IMR-90 (cell line): ENCODE data around the gene CD2BP2. TPM values are rescaled to one million over a fixed set of nuclear protein-coding genes. Genes with fewer than 3 reads are reported as not detected.

ENCODE experiments used
- ATAC-seq: fragments of 200-7000 bp; cut with Tn5 transposase; 2 replicates; pipeline ENCODE4 v1.9.1; 2020; ENCODE audit warnings: low read depth, mild to moderate bottlenecking, moderate library complexity
- BruUV-seq: library from RNA; stranded (reverse); fragments of 400-500 nt; replicated peaks from 2 replicates; lab custom pipeline; 2021; lab: Mats Ljungman, UMichigan
- CTCF ChIA-PET: fragments of 300-600 bp; formaldehyde crosslinking; extraction: SDS; loops from one replicate; lab custom pipeline; 2021; ENCODE audit warnings: antibody characterized with exemption; lab: Yijun Ruan, JAX
- POLR2A ChIA-PET: fragments of 300-600 bp; sonication (Branson Sonifier 250); formaldehyde crosslinking; loops from one replicate; lab custom pipeline; 2022; ENCODE audit warnings: antibody characterized with exemption; ENCODE audit not compliant: unreplicated experiment; lab: Charles Lee
- DNase-seq: peaks from one replicate; pipeline ENCODE4 v3.0.0; 2013
- H2AFZ ChIP-seq: replicated peaks from 2 replicates; pipeline ENCODE3; 2013; ENCODE audit warnings: low read length, mild to moderate bottlenecking; ENCODE audit not compliant: poor library complexity
- H2AK5ac ChIP-seq: 2 replicates; pipeline ENCODE4 v1.6.1; 2013; ENCODE audit warnings: low read depth, low read length, inconsistent platforms
- H2AK9ac ChIP-seq: replicated peaks from 2 replicates; pipeline ENCODE3; 2013; ENCODE audit warnings: mild to moderate bottlenecking, low read depth, low read length, moderate library complexity; ENCODE audit not compliant: poor library complexity
- H2BK120ac ChIP-seq: 2 replicates; pipeline ENCODE4 v1.6.1; 2013; ENCODE audit warnings: low read depth, low read length, inconsistent platforms
- H2BK15ac ChIP-seq: 3 replicates; pipeline ENCODE4 v1.6.1; 2013; ENCODE audit warnings: low read depth, low read length, inconsistent platforms
- H2BK20ac ChIP-seq: 2 replicates; pipeline ENCODE4 v1.6.1; 2013; ENCODE audit warnings: low read depth, mild to moderate bottlenecking, inconsistent platforms, low read length, moderate library complexity
- H2BK5ac ChIP-seq: 2 replicates; pipeline ENCODE4 v1.6.1; 2013; ENCODE audit warnings: mild to moderate bottlenecking, low read depth, low read length, inconsistent platforms; ENCODE audit not compliant: poor library complexity, severe bottlenecking
- H3K14ac ChIP-seq: replicated peaks from 2 replicates; pipeline ENCODE4 v1.6.1; 2013; ENCODE audit warnings: low read depth, low read length, inconsistent platforms
- H3K18ac ChIP-seq: 2 replicates; pipeline ENCODE4 v1.6.1; 2013; ENCODE audit warnings: low read depth, low read length, control low read depth
- H3K23ac ChIP-seq: 2 replicates; pipeline ENCODE4 v1.6.1; 2013; ENCODE audit warnings: low read depth, low read length, inconsistent platforms
- H3K27ac ChIP-seq: 2 replicates; pipeline ENCODE4 v1.5.1; 2013; ENCODE audit warnings: mild to moderate bottlenecking, control low read depth, low read length; ENCODE audit not compliant: insufficient read depth
- H3K27me3 ChIP-seq: 2 replicates; pipeline ENCODE4 v1.6.1; 2013; ENCODE audit warnings: low read length; ENCODE audit not compliant: control insufficient read depth, insufficient read depth
- H3K36me3 ChIP-seq: 2 replicates; pipeline ENCODE4 v1.6.1; 2013; ENCODE audit warnings: low read length, mixed read lengths; ENCODE audit not compliant: control insufficient read depth, insufficient read depth
- H3K4ac ChIP-seq: 2 replicates; pipeline ENCODE4 v1.6.1; 2013; ENCODE audit warnings: low read depth, low read length, inconsistent platforms
- H3K4me1 ChIP-seq: 2 replicates; pipeline ENCODE4 v1.6.1; 2013; ENCODE audit warnings: low read length, mixed read lengths; ENCODE audit not compliant: control insufficient read depth, insufficient read depth
- H3K4me2 ChIP-seq: 2 replicates; pipeline ENCODE4 v1.6.1; 2013; ENCODE audit warnings: low read depth, mild to moderate bottlenecking, control low read depth, low read length, moderate library complexity
- H3K4me3 ChIP-seq: 2 replicates; pipeline ENCODE4 v1.5.1; 2013; ENCODE audit warnings: low read depth, mild to moderate bottlenecking, control low read depth, low read length, moderate library complexity; ENCODE audit not compliant: insufficient read depth
- H3K56ac ChIP-seq: 2 replicates; pipeline ENCODE4 v1.6.1; 2013; ENCODE audit warnings: low read length, inconsistent platforms; ENCODE audit not compliant: insufficient read depth; ENCODE audit errors: extremely low read depth
- H3K79me1 ChIP-seq, 2 experiments: 2 replicates each; pipeline ENCODE4 v1.6.1; 2013; ENCODE audit warnings: low read length in 2 of 2, inconsistent platforms in 1 of 2, low read depth in 1 of 2
- H3K9ac ChIP-seq: 2 replicates; pipeline ENCODE4 v1.6.1; 2013; ENCODE audit warnings: low read depth, low read length, control low read depth
- H3K9me1 ChIP-seq: 2 replicates; pipeline ENCODE4 v1.6.1; 2013; ENCODE audit warnings: low read length, inconsistent platforms; ENCODE audit not compliant: insufficient read depth
- H3K9me3 ChIP-seq: 2 replicates; pipeline ENCODE4 v1.6.1; 2013; ENCODE audit warnings: low read length; ENCODE audit not compliant: control insufficient read depth, insufficient read depth
- H4K20me1 ChIP-seq: 2 replicates; pipeline ENCODE4 v1.6.1; 2013; ENCODE audit warnings: low read length, inconsistent platforms; ENCODE audit not compliant: insufficient read depth
- H4K5ac ChIP-seq: 2 replicates; pipeline ENCODE4 v1.6.1; 2013; ENCODE audit warnings: mild to moderate bottlenecking, low read depth, low read length, control low read depth
- H4K8ac ChIP-seq, 2 experiments: 2 replicates each; pipeline ENCODE4 v1.6.1; 2013; ENCODE audit warnings: low read depth in 2 of 2, low read length in 2 of 2, control low read depth in 1 of 2, inconsistent platforms in 1 of 2
- H4K91ac ChIP-seq: 2 replicates; pipeline ENCODE4 v1.6.1; 2013; ENCODE audit warnings: low read depth, low read length, inconsistent platforms; ENCODE audit not compliant: insufficient read depth
- BHLHE40 ChIP-seq: fragments of 150-350 bp; IDR thresholded peaks from 2 replicates; pipeline ENCODE4 v1.6.1; 2016; ENCODE audit warnings: mild to moderate bottlenecking, low read depth, low read length
- CEBPB ChIP-seq: IDR thresholded peaks from 2 replicates; pipeline ENCODE4 v1.6.1; 2012; ENCODE audit warnings: low read depth, low read length, improper control_type of control experiment
- CHD1 ChIP-seq: IDR thresholded peaks from 2 replicates; pipeline ENCODE4 v1.6.1; 2012; ENCODE audit warnings: low read depth, low read length, improper control_type of control experiment
- ELK1 ChIP-seq: fragments of 150-350 bp; IDR thresholded peaks from 2 replicates; pipeline ENCODE4 v1.6.1; 2016; ENCODE audit warnings: low read depth, mild to moderate bottlenecking, low read length, moderate library complexity, borderline replicate concordance
- FOS ChIP-seq: fragments of 150-350 bp; IDR thresholded peaks from 2 replicates; pipeline ENCODE4 v1.6.1; 2016; ENCODE audit warnings: low read depth, low read length
- MAFK ChIP-seq: IDR thresholded peaks from 2 replicates; pipeline ENCODE4 v1.6.1; 2012; ENCODE audit warnings: low read depth, low read length, improper control_type of control experiment
- MAZ ChIP-seq: IDR thresholded peaks from 2 replicates; pipeline ENCODE4 v1.6.1; 2012; ENCODE audit warnings: low read depth, mild to moderate bottlenecking, low read length, improper control_type of control experiment, moderate library complexity, borderline replicate concordance
- MXI1 ChIP-seq: IDR thresholded peaks from 2 replicates; pipeline ENCODE4 v1.6.1; 2012; ENCODE audit warnings: low read depth, mild to moderate bottlenecking, low read length, moderate library complexity, borderline replicate concordance
- NFE2L2 ChIP-seq: fragments of 150-350 bp; IDR thresholded peaks from 2 replicates; pipeline ENCODE4 v1.6.1; 2016; ENCODE audit warnings: low read depth, mild to moderate bottlenecking, low read length
- POLR2A ChIP-seq: IDR thresholded peaks from 2 replicates; pipeline ENCODE4 v1.6.1; 2012; ENCODE audit warnings: mild to moderate bottlenecking, low read depth, low read length
- RAD21 ChIP-seq: IDR thresholded peaks from 2 replicates; pipeline ENCODE4 v1.6.1; 2012; ENCODE audit warnings: low read length, improper control_type of control experiment
- RCOR1 ChIP-seq: IDR thresholded peaks from 2 replicates; pipeline ENCODE4 v1.6.1; 2012; ENCODE audit warnings: mild to moderate bottlenecking, low read length, improper control_type of control experiment; ENCODE audit not compliant: insufficient replicate concordance
- RFX5 ChIP-seq: IDR thresholded peaks from 2 replicates; pipeline ENCODE4 v1.8.0; 2012; ENCODE audit warnings: low read depth, mild to moderate bottlenecking, low read length, moderate library complexity
- SMC3 ChIP-seq: fragments of 150-350 bp; IDR thresholded peaks from 2 replicates; pipeline ENCODE4 v1.6.1; 2016; ENCODE audit warnings: low read depth, mild to moderate bottlenecking, antibody characterized with exemption, low read length, moderate library complexity
- WGBS, 2 experiments: methylation state at CpG; one replicate each; pipeline versions ENCODE4 v1.1.5 to v1.1.7; 2013; ENCODE audit warnings: missing lambda C conversion rate in 2 of 2; ENCODE audit not compliant: insufficient read length in 1 of 2; ENCODE audit errors: extremely low coverage in 2 of 2; 5-methylcytosine and 5-hydroxymethylcytosine counted together
- dilution Hi-C: fragments of 300-500 bp; cut with HindIII; formaldehyde crosslinking; loops from one replicate; pipeline ENCODE4 v1.14.3; 2018; ENCODE audit warnings: low sequenced_read_pairs; ENCODE audit not compliant: unreplicated experiment
- in situ Hi-C: fragments of 300-500 bp; cut with MboI; formaldehyde crosslinking; loops from 3 replicates; pipeline ENCODE4 v1.14.3; 2019; ENCODE audit warnings: low sequenced_read_pairs, inconsistent platforms, mixed read lengths
- intact Hi-C: fragments of 100-400 bp; cut with micrococcal nuclease; formaldehyde crosslinking; loops from 2 replicates; pipeline ENCODE4 v1.10.0; 2022
- polyA plus RNA-seq, 3 experiments: library from polyadenylated mRNA; depleted of rRNA; stranded (reverse); fragments of >200 nt; gene quantifications; 2 replicates each; pipeline ENCODE4 v1.2.3, GENCODE V29; 2012; ENCODE audit warnings: low replicate concordance in 1 of 3
- total RNA-seq: library from RNA; depleted of rRNA; stranded (reverse); fragments of >200 nt; gene quantifications from 2 replicates; pipeline ENCODE4 v1.2.3, GENCODE V29; 2012
- TF ChIP-seq, protein P1 (sequence below): fragments of 150-350 bp; IDR thresholded peaks from 2 replicates; pipeline ENCODE4 v1.6.1; 2017; ENCODE audit warnings: mild to moderate bottlenecking, antibody characterized with exemption, low read length, low read depth
- TF ChIP-seq, protein P2 (sequence below): conservative IDR thresholded peaks from 2 replicates; pipeline ENCODE4 v1.5.1; 2012; ENCODE audit warnings: mild to moderate bottlenecking, low read depth, low read length, improper control_type of control experiment

Gene CD2BP2
- total and polyA plus RNA-seq, 2 of the 4 experiments (the other 2 are of a cell fraction), result 29.6 to 41.1 TPM

- Histone ChIP-seq H3K79me1 (no peaks in the 10 kb centered on the region), H3K4me2 (no peak overlapping the region), H3K4me1 (no peaks in the 10 kb centered on the region), H2AK9ac (no peak overlapping the region), H3K36me3 (no peaks in the 10 kb centered on the region), H3K27me3 (no peaks in the 10 kb centered on the region), H2BK20ac (no peak overlapping the region), H3K9ac (no peak overlapping the region), H2BK5ac (no peak overlapping the region), H4K8ac (no peak overlapping the region), H2BK120ac (no peak overlapping the region), H3K14ac (no peak overlapping the region), H4K91ac (no peak overlapping the region), H2BK15ac (no peak overlapping the region), H3K27ac (no peak overlapping the region), H3K4me3 (no peak overlapping the region), H3K9me1 (no peaks in the 10 kb centered on the region), H3K4ac (no peak overlapping the region), H3K18ac (no peak overlapping the region), H2AFZ (no peak overlapping the region), H4K5ac (no peak overlapping the region), H3K9me3 (no peaks in the 10 kb centered on the region), H3K56ac (no peak overlapping the region), H2AK5ac (no peak overlapping the region), H4K20me1 (no peaks in the 10 kb centered on the region), H3K23ac (no peak overlapping the region)
- dilution Hi-C loops, result no loop called here
- no TSS peak for BruUV-seq
- in situ Hi-C loops, result no loop called here
- TF ChIP-seq CHD1 (no peak), CEBPB (no peak), RAD21 (no peak), FOS (no peak), MXI1 (no peak), POLR2A (no peak), BHLHE40 (no peak), ELK1 (no peak), RCOR1 (no peak), MAZ (no peak), SMC3 (no peak), MAFK (no peak), RFX5 (no peak), NFE2L2 (no peak)
- TF ChIP-seq, protein P1, sequence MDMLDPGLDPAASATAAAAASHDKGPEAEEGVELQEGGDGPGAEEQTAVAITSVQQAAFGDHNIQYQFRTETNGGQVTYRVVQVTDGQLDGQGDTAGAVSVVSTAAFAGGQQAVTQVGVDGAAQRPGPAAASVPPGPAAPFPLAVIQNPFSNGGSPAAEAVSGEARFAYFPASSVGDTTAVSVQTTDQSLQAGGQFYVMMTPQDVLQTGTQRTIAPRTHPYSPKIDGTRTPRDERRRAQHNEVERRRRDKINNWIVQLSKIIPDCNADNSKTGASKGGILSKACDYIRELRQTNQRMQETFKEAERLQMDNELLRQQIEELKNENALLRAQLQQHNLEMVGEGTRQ, result no peak
- TF ChIP-seq, protein P2, sequence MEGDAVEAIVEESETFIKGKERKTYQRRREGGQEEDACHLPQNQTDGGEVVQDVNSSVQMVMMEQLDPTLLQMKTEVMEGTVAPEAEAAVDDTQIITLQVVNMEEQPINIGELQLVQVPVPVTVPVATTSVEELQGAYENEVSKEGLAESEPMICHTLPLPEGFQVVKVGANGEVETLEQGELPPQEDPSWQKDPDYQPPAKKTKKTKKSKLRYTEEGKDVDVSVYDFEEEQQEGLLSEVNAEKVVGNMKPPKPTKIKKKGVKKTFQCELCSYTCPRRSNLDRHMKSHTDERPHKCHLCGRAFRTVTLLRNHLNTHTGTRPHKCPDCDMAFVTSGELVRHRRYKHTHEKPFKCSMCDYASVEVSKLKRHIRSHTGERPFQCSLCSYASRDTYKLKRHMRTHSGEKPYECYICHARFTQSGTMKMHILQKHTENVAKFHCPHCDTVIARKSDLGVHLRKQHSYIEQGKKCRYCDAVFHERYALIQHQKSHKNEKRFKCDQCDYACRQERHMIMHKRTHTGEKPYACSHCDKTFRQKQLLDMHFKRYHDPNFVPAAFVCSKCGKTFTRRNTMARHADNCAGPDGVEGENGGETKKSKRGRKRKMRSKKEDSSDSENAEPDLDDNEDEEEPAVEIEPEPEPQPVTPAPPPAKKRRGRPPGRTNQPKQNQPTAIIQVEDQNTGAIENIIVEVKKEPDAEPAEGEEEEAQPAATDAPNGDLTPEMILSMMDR, result no peak
- intact Hi-C loops, result no loop called here
- ChIA-PET POLR2A (no interaction called here), CTCF (no interaction called here)
- no peak for DNase-seq
- WGBS, 2 experiments, result 94% methylated on average over 16 of the region's 32 CpGs; no CpG with 5 or more reads in 1 of the 2 experiments
- no peak for ATAC-seq
These were observed 12.2 kb downstream of the CD2BP2 start for GRCh38 chr16:30342751-30343490.
